Activated CD4-positive, CD25-positive, alpha-beta regulatory T cell treated with anti-CD3 and anti-CD28 coated beads, Interleukin-2, amount 50 U/mL, for 24 hours (primary cell): Measurements from ENCODE around the gene HIF1A.
"Not testable (repeated sequence)": the region's sequence is repeated elsewhere in the genome, so short reads cannot be mapped to it uniquely, and the experiment has no call there.

Experiments
- ATAC-seq, 2 donors: fragments of 150-1000 bp; cut with Tn5 transposase; one replicate each; pipeline ENCODE4 v1.10.0; 2021; ENCODE audit warnings: mild to moderate bottlenecking in 1 of 2, moderate library complexity in 1 of 2

HIF1A gene

DNA sequence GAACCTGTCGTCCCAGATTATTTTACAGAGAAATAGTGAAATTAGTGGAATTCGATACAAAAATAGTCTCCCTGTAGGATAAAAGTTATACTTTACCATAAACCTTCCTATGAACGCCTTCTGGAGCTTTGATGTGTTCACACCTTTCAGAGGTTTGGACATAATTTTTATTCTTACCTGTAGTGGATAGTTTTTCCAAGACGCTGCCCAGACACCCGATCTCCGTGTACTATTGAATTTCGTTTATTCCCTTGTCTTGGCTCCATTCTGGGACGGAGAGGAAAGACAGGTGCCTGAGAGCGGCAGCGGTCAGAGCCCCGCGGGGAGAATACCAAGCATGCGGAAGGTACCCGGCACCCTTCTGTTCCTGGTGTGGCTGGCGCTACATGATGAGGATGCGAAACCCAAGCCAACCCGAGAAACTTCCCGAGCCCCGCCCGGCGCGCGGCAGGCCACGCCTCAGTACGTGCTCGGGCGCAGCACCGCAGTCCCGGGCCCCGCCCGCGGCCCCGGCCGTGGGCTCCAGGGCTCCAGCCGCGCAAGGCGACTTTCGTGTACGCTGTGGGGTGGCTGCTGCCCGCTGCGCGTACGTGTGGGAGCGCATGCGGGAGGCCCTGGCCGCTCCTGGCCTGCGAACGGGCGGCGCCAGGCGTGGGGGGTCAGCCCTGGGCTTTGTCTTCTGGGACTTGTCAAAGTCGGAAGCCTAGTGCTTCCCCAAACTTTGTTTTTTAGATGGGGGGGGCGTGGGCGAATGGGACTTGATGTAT lies 55.6 kb downstream of the HIF1A start:
- ATAC-seq, result peak; percentile 90 to 94

DNA sequence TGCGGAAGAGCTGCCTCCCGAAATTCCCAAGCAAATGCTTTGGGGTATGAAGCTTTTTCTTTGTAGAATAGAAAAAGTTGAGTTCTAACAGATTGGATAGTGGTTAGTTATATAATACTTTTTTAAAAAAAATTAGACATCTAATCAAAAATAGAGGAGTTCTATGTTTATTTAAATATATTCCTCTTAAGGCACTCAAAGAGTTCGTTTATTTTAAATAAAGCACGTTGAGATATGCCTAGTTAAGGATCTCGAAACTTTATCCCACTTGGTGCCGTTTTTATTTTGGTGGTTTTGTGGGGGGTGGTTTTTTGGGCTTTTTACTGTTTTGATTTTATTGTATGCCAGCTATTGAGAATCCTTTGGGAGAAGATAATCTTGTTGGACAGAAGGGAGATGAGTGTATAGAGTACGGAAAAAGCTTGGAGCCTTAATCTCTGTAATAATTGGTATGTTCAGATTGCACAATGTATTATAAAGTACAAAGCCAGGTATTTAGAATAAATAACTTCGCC lies 56.2 kb downstream of the HIF1A start:
- no peak for ATAC-seq

DNA sequence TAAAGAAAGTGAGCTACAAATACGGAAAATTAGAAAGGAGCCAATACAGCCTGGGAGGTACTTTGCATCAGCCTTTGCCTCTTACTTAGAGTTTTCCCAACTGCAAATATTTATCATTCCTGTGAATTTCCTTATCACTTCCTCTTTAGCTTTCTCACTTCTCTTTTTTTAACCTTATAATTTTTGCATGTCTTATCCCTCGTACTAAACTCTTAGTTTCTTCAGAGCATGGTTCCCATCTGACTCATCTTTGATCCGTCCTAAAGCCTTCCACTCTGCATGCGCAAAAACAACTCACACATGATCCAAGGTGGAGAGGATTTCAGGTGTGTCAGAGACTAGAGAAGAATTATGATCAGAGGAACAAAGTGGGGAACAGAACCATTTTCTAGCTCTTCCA lies 57.3 kb downstream of the HIF1A start:
- no peak for ATAC-seq

DNA sequence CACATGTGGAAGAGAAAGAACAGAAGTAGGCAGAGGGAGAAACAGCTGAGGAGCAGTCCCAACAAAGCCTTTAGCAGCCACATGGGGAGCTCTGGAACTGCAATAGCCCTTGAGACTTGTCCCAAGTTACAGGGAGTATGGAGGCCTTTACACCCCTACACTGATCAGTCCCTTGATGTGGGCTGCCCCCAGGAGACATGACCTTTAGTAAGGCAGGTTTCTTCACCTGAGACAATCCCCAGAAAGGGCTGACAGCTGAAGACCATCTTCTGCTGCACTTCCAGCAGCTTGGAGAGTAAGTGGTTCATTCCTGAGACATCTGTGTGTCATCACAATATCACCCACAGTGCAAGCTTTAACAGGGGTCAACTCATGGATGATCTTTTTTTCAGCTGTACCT lies 58.3 kb downstream of the HIF1A start:
- ATAC-seq, result no peak

DNA sequence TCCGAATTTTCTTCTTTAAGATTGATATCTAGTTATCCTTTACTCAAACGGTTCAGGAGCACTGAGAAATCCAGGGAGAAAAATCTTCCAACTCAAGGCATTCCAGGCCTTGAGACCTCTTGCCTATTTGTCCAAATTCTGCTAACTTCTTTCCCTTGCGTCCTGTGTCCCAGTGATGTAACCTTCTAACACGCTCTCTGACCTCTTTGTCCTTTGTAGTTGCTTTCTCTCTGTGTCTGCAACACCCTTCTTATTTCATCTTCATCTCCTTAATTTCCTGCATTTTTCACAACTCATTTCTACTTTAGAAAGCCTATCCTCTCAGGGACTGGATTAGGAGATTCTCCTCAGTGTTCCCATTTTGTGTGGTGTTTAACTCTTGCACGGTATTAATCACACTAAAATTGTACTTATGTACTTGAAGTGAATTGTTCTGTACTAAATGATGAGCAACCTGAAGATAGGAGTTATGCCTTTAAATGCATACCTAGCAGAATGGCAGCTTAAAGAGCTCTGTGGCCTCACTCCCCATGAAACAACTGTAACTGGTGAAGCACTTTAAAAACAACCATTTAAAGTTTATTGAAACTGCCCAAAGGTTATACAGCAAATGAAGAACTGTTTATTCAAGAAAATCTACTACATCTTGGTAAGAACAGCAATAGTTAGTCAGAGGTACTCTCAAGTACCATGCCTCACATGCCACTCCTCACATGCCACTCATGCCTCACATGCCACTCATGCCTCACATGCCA lies 59.5 kb downstream of the HIF1A start:
- ATAC-seq, result no peak

DNA sequence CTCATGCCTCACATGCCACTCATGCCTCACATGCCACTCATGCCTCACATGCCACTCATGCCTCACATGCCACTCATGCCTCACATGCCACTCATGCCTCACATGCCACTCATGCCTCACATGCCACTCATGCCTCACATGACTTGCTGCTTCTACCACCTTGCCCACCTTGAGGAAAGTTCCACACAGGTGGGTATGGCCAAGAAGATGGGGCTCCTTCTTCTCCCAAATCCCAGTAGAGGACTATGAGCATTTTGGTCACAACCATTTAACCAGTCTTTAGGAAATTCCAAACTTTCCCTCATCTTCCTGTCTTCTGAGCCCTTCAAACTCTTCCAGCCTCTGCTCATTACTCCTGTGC lies 60.0 kb downstream of the HIF1A start:
- not testable (repeated sequence) for ATAC-seq

DNA sequence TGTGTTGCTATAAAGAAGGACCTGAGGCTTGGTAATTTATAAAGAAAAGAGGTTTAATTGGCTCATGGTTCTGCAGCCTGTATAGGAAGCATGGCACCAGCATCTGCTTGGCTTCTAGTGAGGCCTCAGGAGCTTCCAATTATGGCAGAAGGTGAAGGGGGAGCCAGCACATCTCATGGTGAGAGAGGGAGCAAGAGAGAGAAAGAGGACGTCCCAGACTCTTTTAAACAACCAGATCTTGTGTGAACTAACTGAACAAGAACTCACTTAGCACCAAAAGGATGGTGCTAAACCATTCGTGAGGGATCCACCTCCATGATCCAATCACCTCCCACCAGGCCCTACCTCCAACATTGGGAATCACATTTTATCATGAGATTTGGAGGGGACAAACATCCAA lies 60.8 kb downstream of the HIF1A start:
- ATAC-seq, result no peak

DNA sequence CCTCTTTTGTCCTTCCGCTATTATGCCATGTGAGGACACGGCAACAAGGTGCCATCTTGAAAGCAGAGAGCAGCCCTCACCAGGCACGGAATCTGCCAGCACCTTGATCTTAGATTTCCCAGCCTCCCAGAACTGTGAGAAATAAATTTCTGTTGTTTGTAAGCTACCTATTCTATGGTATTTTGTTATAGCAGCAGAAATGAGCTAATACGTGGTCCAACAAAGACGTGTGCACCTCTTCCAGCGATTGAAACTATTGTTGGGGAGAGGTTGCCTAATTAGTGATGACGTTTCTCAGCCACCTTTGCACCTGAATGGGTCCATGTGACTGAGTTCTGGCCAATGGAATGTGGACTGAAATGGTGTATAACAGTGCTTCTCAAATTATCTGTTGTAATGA lies 64.6 kb downstream of the HIF1A start:
- ATAC-seq, result no peak

DNA sequence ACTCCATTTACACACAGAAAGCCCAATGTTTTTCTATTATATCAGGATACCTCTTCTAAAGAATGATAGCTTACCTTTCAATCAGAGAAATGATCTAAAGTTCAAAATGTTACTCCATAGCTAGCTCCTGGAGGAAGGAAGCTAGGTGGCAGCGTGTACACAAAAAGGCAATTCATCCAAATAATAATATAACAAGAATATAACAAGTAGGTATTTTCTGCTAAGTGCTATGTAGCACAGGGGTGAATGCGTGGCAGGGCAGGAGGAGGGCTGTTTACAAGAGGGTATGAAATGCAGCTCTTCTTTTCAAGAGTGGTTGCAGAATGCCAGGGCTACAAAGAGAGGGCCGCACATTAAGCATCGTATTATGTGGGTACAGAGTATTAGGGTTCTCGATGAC lies 66.2 kb downstream of the HIF1A start:
- ATAC-seq, result no peak

DNA sequence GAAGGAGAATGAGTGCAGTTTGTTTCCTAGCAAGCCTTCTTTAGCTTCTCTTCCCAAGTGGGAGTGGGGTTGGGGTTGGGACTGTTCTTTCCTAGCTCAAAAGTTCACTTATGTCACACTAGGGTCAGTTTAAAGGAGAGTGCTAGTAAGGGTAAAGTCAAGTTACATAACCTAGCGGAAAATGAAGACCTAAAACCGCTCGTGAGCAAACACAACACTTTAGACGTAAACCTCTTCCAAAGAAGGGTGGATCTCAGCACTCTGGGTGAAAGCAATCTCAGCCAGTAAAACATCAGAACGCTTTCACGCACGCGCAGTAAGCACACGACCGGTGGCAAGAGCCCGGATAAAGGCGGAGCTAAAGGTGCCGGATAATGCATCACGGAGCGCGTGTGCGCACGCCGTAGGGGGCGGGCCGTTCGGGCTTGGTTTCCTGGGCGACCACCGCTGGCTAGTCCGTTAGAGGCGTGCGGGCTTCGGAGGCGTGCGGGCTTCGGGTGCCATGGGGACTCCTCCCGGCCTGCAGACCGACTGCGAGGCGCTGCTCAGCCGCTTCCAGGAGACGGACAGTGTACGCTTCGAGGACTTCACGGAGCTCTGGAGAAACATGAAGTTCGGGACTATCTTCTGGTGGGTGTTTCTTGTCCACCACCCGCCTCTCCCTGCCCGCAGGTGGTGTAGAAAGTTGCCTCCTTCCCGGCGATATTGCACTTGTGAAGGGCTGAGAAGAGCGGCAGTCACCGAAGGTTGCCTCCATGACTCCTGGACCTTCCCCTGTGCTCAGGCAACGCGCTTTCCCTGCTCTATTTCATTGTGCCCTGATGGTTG lies 66.9 kb downstream of the HIF1A start, which contains the start of gene SNAPC1:
TSS of gene SNAPC1 (plus strand) at position 462 of the 828 bp plus-strand sequence. CDS start at position 503, 41 bp downstream.
- peak; percentile 99 for ATAC-seq

DNA sequence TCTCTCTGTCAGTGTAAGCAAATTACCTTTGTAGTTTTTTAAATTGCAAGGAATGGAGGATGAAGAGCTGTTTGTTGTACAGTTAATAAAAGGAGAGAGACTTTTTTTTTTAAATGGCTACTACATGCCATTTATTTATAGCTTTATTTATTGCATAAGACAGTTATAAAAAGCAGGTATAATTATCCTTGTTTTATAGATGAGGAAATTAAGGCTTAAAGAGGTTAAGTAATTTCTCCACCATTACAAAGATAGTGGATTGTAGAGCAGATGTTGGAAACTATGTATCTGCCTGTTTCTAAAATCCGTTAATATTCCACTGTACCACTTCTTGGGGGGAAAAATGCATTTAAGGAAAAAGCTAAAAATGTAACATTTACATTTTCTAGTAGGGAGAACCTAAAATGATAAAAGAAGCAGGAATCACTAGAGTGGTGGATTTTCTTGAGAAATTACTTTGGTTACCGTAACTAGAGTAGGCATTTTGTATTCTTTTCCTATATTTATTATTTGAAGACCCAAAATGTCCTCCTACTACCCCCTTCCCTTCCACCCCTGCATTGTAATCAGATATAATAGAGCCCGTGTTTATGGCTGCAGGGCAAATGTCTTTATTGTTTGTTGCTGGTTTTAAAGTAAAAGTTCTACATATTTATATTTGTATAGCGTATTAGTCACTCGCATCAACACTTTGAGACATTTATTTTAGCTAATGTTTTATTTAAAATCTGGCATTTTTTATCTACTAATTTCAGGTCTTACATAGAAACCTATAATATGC lies 69.2 kb downstream of the HIF1A start:
- no peak for ATAC-seq

DNA sequence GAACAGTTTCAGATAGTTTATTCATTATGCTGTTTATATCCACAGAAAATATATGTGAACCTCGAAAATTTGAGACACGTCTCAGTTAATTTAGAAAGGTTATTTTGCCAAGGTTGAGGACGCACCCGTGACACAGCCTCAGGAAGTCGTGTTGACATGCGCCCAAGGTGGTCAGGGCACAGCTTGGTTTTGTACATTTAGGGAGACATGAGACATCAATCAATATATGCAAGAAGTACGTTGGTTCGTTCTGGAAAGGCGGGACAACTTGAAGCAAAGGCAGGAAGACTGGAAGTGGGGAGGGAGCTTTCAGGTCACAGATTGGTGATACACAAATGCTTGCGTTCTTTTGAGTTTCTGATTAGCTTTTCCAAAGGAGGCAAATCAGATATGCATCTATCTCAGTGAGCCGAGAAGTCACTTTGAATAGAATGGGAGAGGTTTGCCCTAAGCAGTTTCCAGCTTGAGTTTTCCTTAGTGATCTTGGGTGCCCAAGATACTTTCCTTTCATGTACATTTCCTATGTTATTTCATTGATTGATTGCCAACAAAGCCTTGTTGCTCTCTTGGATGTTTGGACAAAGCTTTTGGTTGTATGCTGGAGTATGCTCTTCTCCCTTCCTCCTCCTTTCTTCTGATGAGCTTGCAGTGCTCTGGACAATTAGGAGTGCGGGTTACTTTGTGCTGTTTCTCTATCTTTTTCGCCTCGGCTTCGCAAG lies 70.1 kb downstream of the HIF1A start:
- ATAC-seq, result no peak

DNA sequence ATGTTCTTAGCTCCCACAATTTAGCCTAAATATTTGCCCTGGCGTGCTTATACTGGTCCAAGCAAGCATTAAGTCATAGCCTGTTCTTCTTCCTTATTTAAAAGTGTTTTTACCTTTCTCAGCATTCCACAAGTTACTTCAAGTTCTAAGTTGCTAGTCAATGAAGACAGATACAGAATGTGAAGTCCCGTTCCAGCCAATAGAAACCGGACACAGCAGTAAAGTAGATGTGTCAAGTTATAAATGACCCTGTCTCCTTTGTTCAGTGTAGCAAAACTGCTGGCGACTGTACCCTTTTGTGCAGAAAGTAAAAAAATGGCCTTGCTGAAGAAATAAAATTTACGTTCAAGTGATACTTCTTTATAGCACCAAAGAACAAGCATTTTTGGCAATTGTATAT lies 70.8 kb downstream of the HIF1A start:
- no peak for ATAC-seq

DNA sequence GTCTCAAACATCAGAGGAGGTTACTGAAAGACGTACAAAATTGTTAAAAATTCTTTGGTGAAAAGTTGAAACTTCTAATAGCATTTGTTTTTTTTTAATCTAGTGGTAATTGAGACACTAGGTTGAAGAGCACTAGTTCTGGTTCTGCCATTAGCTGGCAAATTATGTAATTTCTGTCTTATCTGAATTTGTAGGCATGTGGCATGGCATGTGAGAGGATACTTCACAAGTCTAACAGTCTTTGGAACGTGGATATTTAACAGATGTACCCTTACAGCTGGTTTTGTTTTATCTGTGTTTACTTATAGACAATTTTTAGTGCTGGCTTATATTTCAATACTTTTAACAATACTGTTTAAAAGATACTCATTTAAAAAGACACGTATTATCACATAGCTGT lies 72.9 kb downstream of the HIF1A start:
- no peak for ATAC-seq

DNA sequence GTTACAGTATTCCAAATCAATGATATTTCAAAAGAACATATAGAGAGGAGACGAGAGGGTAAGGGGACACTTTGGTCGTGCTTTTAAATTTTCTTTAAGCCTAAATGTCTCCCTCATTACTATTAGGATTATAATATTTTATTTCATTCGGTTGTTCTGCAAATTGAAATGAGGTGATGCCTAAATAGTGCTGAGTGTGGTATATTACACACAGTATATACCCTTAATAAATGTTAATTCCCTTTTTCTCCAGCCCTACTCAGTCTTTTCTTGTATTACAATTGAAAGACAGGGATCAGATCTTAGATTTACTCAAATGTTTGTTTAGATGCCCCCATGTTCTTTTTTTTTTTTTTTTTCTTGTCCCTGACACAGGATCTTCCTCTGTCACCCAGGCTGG lies 74.6 kb downstream of the HIF1A start:
- no peak for ATAC-seq

DNA sequence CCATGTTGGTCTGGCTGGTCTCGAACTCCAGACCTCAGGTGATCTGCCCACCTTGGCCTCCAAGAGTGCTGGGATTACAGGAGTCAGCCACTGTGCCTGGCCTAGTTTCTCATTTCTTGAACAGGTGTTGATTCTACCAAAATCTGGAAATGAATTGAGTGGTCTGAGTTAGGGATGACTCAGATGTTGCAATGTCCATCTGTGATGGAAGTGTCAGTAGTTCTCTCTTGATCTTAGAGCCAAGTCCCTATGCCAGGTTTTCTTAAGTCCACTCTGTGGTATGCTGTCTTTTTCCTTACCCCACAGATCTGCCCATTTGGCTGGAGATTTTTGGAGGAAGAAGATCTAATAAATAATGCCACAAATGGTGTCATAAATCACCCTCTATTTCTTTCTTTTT lies 79.5 kb downstream of the HIF1A start:
- ATAC-seq, result no peak

DNA sequence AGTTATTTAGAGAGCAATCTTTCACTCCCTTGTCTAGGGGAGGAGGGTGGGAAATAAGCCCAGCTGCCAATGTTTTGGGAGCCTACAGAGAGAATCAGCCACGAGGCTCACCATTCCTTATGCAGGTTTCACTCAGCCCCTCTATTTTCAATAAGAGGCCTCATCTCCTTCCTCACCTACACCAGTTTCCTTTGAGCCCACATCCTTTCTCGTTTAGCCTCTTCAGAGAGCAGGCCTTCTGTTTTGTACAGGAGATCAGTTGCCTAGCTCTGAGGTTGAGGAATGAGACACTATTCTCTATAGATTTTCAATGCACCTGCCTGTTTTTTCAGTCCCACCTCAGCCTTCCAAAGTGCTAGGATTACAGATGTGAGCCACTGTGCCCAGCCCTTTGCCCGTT lies 84.8 kb downstream of the HIF1A start:
- ATAC-seq, result peak in 1 of 2 donors; percentile 51

DNA sequence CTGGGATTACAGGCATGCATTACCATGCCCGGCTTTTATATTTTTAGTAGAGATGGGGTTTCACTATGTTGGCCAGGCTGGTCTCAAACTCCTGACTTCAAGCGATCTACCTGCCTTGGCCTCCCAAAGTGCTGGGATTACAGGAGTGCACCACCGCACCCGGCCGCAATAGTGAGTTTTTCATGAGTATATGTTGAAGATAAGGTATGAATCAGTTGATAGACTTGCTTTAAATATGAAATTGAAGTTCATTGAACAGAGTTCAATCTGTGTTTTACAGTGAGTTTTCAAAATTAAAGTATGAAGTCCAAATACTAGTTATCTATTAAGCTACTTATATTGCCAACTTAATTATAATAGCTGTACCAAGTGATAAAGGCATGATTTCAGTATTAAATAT lies 102.0 kb downstream of the HIF1A start:
- no peak for ATAC-seq
